ENCODE results near the gene BCOR.
A peak's percentile ranks its signal among the peaks of the same experiment; 100 is the strongest.

The BCOR gene

GRCh38 chrX:40013266-40014195, 84.2 kb downstream of the BCOR start:
- peak; percentile 3 for DNase-seq

- DNase-seq: no peak
Measured at GRCh38 chrX:40012868-40013265, 84.9 kb downstream of the BCOR start.

- peak; percentile 0 for DNase-seq
Measured at GRCh38 chrX:40012039-40012867, 85.5 kb downstream of the BCOR start.

GRCh38 chrX:40011322-40012038, 86.3 kb downstream of the BCOR start:
- no peak for DNase-seq

GRCh38 chrX:40010550-40011321, 87.0 kb downstream of the BCOR start:
- DNase-seq: no peak

GRCh38 chrX:40009890-40010289, 87.9 kb downstream of the BCOR start:
- no peak for DNase-seq

GRCh38 chrX:40009462-40009851, 88.3 kb downstream of the BCOR start:
- DNase-seq: no peak

GRCh38 chrX:40008791-40009461, 88.8 kb downstream of the BCOR start:
- no peak for DNase-seq

GRCh38 chrX:40007756-40008705, 89.7 kb downstream of the BCOR start:
- DNase-seq: no peak

GRCh38 chrX:40007131-40007755, 90.5 kb downstream of the BCOR start:
- DNase-seq: no peak

GRCh38 chrX:40006106-40007017, 91.4 kb downstream of the BCOR start:
- no peak for DNase-seq

GRCh38 chrX:40005292-40006011, 92.3 kb downstream of the BCOR start:
- DNase-seq: no peak

- no peak for DNase-seq
Measured at GRCh38 chrX:40004921-40005291, 92.9 kb downstream of the BCOR start.

GRCh38 chrX:40004246-40004535, 93.6 kb downstream of the BCOR start:
- no peak for DNase-seq

GRCh38 chrX:40003428-40004245, 94.1 kb downstream of the BCOR start:
- no peak for DNase-seq

GRCh38 chrX:40003071-40003427, 94.7 kb downstream of the BCOR start:
- no peak for DNase-seq

Measured in amniotic stem cell (primary cell).